Stimulated activated CD4-positive, alpha-beta T cell treated with anti-CD3 and anti-CD28 coated beads, Interleukin-2, amount 100 ng/mL, for 4 hours (primary cell): ENCODE measurements around the gene NPC1.
"Not testable (repeated sequence)": the region's sequence is repeated elsewhere in the genome, so short reads cannot be mapped to it uniquely, and the experiment has no call there.

Experiments
- DNase-seq: peaks from one replicate; pipeline ENCODE4 v3.0.0-alpha.2; 2020; ENCODE audit warnings: low read depth

The NPC1 gene

DNA sequence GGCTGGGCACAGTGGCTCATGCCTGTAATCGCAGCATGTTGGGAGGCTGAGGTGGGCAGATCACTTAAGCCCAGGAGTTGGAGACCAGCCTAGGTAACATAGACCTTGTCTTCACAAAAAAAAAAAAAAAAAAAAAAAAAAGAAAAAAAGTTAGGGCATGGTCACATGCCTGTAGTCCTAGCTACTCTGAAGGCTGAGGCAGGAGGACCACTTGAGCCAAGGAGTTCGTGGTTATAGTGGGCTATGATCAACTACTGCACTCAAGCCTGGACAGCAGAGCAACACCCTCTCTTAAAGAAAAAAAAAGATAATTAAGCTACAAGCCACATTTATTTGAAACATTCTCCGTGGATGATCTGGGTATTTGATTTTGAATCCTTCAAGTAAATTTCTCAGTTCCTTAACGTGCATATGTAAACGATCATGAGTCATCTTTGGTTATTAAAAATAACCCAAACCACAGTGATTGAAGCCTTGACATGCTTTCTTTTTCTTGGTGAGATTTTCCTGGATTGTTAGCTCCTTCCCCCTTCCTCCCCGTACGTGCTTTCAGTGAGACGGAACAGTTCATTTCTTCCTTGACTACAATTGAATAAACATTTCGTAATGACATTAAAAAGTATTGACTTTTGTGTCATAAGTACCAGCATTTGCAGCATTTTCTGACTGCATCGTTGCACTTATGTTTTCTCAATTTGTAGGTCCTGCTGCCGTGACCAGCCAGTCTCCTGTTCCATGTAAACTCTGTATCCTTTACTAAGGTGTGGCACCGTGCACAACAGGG, 62.7 kb downstream of the NPC1 start:
- DNase-seq, result no peak

DNA sequence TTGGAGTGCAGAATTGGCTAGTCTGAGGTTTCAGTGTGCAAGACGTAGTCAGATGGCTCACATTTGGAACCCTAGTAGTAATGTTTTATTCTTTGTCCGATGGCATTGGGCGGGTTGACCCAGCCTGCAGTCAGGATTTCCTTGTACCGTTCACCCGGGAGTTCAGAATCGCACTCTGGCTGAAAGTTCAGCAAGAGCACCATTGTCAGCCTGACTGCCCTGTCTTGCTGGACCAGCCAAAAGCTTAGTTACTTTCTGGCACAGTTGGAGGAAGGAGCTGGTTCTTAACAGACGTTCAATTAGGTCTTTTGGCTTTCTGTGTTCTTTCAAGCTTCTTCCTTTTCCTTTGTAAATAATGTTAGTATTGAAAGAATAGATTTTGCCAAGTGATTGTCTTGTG, 64.4 kb downstream of the NPC1 start:
- no peak for DNase-seq

DNA sequence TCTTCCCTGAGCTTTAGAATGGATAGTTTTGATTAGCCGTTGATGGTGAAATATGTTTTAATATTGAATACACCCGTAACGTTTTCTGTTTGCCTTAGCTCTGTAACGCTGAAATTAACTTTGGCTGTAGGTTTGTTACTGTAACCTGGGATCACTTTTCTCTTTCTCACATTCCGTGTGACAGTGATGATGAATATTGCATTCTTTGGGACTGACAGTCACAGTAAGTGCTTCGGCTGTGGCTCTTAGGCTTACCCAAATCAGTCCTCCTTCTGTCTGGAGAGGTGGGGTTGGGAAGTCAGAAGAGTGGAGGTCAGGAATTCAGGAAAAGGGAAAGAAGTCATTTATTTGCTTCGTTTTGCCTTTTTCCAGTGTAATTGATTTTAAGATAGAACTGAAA, 65.0 kb downstream of the NPC1 start:
- DNase-seq, result no peak

DNA sequence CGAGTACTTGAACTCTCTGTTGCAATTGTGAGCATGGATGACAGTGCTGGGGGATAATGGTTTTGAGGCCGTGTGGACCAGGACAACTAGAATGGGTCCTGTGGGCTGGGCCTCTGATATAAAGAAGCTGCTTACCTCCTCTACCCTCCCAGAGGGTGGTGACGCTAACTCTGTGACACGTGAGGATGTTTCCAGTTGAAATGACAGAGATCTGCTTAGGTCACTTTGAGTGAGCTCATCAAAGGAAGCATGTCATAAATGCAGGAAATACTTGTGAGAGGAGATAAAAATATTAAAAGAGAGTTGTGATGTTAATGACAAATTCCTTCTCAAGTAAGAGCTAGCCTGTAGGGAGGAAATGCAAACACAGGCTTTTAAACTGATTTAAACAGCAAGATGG, 66.6 kb downstream of the NPC1 start:
- no peak for DNase-seq

DNA sequence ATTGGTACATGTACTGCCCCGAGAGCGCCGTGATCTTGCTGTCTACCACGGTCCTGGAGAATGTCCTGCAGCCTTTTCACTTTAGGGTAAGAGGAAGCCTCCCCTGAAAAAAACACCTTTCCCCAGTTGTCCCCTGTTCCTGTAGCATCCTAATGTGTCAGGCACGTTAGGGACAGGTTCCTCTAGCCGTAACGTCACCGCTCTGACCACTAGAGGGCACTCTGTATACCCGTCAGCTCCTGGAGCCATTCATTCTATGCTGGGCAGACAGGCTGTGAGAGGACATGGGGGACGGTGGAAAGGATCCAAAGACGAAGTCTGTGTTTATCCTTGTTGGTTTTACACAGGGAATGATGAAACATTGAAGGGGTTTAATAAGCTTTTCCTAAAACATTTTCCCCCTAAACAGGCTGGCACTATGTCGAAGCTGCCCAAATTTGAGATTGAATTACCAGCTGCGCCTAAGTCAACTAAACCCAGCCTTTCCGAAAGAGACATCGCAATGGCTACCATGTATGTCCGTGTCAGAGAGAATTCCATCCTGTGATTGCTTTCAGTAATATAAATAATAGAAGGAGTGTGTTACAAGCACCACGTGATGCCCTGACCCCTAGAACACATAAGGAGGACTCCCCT, 70.3 kb downstream of the NPC1 start:
- peak; percentile 62 for DNase-seq

DNA sequence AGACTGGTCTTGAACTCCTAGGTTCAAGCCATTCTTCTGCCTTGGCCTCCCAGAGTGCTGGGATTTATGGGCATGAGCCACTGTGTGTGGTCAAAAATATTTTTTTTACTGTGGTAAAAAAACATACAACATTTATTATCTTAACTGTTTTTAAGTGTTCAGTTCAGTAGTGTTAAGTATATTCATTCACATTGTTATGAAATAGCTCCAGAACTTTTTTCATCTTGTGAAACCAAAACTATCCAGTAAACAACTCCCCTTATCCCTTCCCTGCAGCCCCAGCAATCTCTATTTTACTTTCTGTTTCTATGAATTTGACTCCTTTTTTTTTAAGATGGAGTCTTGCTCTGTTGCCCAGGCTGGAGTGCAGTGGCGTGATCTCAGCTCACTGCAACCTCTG, 73.7 kb downstream of the NPC1 start:
- no peak for DNase-seq

DNA sequence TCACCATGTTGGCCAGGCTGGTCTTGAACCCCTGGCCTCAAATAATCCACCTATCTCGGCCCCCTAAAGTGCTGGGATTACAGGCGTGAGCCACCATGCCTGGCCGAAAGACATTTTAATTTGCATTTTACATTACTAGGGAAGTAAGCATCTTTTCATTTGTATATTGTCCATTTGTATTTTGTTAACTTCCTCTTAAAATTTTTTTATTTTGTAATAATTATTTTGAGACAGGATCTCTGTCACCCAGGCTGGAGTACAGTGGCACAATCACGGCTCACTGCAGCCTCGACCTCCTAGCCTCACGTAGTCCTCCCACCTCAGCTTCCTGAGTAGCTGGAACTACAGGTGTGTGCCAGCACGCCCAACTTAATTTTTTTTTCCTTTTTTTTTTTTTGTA, 74.1 kb downstream of the NPC1 start:
- DNase-seq, result not testable (repeated sequence)

DNA sequence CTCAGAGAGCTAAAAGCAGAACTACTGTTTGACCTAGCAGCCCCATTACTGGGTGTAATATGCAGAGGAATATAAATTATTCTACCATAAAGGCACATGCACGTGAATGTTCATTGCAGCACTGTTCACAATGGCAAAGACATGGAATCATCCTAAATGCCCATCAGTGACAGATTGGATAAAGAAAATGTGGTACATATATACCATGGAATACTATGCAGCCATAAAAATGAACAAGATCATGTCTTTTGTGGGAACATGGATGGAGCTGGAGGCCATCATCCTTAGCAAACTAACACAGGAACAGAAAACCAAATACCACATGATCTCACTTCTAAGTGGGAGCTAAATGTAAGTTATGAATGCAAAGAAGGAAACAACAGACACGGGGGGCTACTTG, 75.4 kb downstream of the NPC1 start:
- not testable (repeated sequence) for DNase-seq

DNA sequence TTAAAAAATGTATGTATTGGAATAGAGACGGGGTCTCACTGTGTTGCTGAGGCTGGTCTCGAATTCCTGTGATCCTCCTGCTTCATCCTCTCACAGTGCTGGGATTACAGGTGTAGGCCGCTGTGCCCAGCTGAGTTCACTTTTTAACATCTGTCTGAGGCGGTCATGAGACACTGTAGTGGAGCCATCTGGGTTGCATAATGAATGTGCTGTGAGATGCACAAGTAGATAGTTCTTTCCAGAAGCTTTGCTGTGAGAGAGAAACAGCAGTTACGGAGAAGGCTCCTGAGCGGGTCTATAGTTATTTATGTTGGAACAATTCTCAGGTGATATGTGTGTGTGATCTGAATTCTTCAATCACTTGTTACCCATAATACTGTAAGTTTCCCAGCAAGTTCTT, 79.9 kb downstream of the NPC1 start:
- no peak for DNase-seq

DNA sequence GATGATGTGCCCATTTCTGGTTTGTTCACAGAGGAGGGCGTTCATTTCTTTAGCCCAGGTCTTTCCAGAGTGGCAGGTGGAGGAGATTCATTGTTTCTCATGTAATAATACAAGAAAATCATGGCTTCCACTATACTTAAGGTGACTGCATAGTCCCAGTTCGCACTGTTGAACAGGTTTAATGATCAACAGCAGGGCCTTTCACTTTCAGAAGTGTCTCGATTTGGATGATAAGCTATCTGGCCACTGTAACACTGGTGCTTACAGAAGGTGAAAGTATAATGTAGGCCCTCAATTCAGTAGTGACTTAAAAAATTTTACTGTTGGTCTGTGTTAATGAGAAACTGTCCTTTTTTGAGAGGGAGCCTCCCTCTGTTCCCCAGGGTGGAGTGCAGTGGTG, 81.6 kb downstream of the NPC1 start:
- DNase-seq, result no peak

DNA sequence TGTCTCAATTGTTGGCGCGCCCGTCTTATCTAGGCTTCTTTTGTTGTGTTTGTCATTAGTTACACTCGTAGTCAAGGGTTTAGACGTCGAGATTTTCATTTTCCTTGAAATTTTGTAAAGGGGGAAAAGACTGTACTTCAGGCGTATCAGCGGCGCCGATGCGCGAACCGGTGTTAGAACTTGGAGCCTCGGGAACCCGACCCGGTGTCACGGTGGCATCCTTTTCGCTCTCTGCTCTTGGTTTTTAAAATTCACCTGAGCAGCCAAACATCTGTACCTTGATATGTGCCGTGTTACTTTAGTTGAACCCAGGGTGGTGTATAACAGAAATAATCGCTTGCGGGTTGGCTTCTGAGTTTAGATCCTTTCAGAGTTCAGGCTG, 82.4 kb downstream of the NPC1 start:
- no peak for DNase-seq

DNA sequence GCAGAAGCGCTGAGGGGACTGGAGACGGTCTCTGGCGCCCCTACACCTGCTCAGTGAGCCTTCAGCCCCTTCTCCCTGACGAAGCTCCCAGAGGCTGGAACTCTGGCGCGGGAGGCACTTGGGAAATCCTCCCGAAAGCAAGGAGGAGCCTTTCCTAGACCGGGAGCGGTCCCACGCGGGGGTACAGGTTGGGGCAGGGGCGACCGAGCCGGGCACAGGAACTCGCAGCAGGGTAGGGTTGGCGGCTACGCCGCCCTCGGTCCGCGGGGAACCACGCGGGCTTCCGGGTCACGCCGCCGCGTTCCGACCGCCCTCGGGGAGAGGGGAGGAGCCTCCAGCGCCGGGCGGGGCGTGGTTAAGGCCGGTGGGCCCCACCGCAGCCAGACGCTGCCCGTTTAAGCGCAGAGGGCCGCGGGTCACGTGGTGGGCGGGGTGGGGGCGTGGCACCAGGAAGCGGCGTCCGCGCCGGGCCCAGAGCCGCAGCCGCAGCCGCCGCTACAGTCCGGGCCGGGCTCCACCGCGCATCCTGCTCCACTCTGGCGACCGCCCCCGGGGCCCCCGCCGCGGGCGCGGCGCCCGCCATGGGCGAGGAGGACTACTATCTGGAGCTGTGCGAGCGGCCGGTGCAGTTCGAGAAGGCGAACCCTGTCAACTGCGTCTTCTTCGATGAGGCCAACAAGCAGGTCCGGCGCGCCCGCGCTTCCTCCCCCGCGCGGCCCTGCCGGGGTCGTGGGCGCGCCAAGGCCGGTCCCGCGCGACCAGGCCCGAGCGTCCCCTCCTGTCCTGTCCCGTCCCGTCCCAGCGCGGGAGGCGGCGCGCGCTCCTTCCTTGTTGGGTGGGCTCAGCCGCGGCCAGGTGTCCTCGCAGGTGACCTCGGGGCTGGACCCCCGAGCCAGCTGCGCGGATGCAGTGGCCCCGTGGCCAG, 83.0 kb downstream of the NPC1 start, which contains the start of gene RMC1:
Gene RMC1 (plus strand): TSS at position 474 of the 925 bp plus-strand sequence. CDS start 108 bp downstream, at position 582.
- peak; percentile 96 for DNase-seq

DNA sequence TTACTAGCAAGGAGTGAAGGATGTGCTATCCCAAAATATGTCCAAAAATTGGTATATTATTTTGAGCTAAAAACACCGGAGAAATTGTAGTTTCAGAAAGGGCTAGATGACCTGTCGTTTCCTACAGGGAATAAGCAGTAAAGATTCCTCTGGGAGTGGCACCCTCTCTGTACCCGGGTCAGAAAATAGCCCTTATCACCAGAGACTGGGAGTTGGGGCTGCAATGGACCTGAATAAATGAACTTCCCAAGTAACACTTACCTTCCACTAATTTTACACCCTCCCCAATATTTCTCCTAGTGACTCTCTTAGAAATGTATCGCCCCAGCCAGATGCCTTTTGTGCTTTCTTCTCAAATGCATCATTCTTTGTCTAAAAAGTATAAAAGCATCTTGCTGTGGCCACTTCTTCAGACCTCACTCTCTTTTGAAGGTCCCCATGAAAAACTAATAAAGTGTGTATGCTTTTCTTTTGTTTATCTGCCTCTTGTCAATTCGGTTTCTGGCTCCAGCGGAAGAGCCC, 83.7 kb downstream of the NPC1 start:
- DNase-seq, result no peak

DNA sequence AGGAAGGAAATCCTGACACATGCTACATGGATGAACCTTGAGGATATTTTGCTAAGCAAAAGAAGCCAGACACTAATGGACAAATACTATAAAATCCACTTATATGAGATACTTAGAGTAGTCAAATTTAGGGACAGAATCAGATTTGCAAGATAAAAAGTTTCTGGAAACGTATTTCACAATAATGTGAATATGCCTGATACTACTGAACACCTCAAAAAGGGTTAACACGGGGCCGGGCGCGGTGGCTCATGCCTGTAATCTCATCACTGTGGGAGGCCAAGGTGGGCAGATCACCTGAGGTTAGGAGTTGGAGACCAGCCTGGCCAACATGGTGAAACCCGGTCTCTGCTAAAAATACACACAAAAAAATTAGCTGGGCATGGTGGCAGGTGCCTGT, 84.7 kb downstream of the NPC1 start:
- no peak for DNase-seq

DNA sequence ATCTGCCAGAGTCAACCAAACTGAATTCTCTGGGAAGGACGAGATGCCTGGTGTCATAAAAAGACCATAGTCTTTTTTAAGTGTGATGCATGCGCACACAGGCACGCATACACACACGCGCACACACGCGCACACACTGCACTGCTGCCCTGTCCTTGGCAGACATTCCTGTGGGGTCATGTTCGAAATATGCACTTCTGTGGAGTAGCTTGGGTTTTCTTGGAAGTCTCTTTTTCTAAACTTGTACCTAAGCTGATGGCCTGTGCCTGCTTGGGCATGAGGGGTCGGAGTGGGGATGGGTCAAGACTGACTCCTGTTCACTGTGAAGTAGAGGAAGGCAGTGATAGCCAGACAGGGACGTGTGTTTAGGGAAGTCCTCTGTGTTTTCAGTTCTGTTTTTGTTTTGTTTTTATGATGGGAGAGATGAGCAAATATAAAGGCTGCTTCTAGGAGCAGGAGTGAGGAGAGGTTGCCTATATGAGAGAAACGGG, 87.0 kb downstream of the NPC1 start:
- DNase-seq, result no peak

DNA sequence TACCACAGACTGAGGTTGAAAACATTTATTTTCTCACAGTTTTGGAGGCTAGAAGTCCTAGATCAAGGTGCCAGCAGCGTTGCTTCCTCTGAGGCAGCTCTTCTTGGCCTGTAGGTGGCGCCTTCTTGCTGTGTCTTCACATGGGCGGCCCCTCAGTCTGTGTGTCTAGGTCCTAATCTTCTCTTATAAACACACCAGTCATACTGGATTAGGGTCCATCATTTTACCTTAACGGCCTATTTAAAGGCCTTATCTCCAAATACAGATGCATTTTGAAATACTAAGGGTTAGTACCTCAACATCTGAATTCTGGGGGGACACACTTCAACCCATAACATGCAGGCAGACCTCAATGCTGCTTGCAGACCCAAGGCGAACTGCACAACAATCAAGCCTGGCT, 87.4 kb downstream of the NPC1 start:
- peak; percentile 55 for DNase-seq

DNA sequence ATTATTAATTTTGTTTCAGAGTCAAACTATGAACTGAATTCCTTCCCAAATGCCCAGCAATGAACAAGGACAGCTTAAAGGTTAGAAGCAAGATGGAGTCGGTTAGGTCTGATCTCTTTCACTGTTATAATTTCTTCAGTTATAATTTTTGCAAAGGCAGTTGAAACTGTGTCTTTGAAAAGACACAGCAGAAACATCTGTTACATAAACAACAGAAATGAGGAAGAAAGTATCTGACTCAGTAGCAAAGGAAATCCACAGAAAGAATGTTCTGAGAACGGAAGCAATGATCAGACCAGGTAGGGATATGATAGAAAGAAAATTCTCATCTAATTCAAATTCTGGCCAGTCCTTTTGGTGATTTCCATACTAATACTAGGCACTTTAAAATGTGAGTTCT, 88.2 kb downstream of the NPC1 start:
- no peak for DNase-seq

DNA sequence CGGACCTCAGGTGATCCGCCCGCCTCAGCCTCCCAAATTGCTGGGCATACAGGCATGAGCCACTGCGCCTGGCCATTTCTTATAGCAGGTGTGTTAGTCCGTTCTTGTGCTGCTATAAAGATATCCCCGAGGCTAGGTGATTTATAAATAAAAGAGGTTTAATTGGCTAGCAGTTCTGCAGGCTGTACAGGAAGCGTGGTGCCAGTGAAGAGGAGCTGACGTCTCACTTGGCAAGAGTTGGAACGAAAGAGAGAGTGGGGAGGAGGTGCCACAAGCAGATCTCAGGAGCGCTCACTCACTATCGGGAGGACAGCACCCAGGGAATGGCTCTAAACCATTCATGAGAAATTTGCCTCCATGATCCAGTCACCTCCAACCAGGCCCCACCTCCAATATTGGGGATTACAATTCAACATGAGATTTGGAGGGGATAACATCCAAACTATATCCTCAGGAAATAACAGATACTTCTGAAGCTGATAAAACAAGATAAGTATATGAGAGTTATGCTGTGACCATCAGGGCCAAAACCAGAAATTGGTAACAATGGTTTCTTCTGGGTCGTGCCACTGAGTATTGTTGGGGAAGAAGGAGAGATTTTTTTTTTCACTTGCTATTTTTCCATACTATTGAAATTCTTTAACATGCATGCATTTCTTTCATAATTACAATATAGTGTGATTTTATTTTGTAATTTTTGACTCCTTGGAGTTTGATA, 90.4 kb downstream of the NPC1 start:
- DNase-seq, result no peak

DNA sequence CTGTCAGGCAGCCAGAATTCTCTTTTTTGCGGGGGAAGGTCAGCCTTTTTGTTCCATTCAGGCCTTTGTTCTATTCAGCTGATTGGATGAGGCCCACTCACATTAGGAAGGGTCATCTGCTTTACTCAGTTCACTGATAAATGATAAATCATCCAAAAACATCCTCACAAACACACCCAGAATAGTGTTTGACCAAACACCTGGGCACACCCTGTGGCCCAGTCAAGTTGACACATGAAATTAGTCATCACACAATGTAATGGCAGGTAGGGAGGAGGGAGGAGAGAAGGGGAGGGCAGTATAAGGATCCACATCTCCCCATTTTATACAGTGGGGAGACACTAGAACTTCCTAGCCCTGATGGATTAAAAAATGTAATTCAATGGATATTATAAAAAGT, 91.3 kb downstream of the NPC1 start:
- DNase-seq, result no peak

DNA sequence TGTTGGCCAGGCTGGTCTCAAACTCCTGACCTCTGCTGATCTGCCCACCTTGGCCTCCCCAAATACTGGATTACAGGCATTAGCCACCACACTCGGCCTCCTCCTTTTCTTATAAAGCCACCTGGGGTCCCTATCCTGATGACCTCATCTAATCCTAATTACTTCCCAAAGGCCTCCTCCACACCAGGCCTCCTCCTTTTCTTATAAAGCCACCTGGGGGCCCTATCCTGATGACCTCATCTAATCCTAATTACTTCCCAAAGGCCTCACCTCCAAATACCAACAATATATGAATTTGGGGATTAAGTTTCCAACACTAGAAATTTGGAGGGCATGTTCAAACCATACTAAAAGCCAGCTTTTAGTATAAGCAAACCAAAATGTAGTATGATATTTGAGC, 92.7 kb downstream of the NPC1 start:
- DNase-seq, result no peak

DNA sequence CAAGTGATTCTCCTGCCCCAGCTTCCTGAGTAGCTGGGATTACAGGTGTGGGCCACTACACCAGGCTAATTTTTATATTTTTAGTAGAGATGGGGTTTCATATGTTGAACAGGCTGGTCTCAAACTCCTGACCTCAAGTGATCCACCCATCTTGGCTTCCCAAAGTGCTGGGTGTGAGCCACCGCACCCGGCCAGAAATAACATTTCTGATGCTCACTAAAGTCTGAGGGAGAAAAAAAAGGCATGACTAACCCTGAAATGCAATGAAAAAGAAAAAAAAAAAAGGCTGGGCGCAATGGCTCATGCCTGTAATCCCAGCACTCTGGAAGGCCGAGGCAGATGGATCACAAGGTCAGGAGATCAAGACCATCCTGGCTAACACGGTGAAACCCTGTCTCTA, 96.7 kb downstream of the NPC1 start:
- DNase-seq, result not testable (repeated sequence)
